ENCODE measurements around the gene TRIB2.

The TRIB2 gene

GRCh38 chr2:12720754-12721378, 4.1 kb downstream of the TRIB2 start:
- DNase-seq (ENCODE audit: low read depth) = no peak

- DNase-seq (ENCODE audit: low read depth) = no peak
Measured at GRCh38 chr2:12721566-12722446, 5.1 kb downstream of the TRIB2 start.

GRCh38 chr2:12722447-12723316, 5.9 kb downstream of the TRIB2 start:
- DNase-seq (ENCODE audit: low read depth) = no peak

- DNase-seq (ENCODE audit: low read depth) = no peak
Measured at GRCh38 chr2:12723736-12724463, 7.2 kb downstream of the TRIB2 start.

- DNase-seq (ENCODE audit: low read depth) = no peak
Measured at GRCh38 chr2:12725233-12726187, 8.8 kb downstream of the TRIB2 start.

- DNase-seq (ENCODE audit: low read depth) = no peak
Measured at GRCh38 chr2:12726271-12726670, 9.5 kb downstream of the TRIB2 start.

- DNase-seq (ENCODE audit: low read depth) = no peak
Measured at GRCh38 chr2:12727065-12727464, 10.3 kb downstream of the TRIB2 start.

- no peak for DNase-seq (ENCODE audit: low read depth)
Measured at GRCh38 chr2:12727641-12728040, 10.9 kb downstream of the TRIB2 start.

- DNase-seq (ENCODE audit: low read depth) = peak; percentile 22
Measured at GRCh38 chr2:12728221-12728777, 11.6 kb downstream of the TRIB2 start.

- DNase-seq (ENCODE audit: low read depth) = no peak
Measured at GRCh38 chr2:12730265-12730664, 13.5 kb downstream of the TRIB2 start.

- DNase-seq (ENCODE audit: low read depth) = no peak
Measured at GRCh38 chr2:12731701-12732280, 15.1 kb downstream of the TRIB2 start.

GRCh38 chr2:12732651-12733050, 15.9 kb downstream of the TRIB2 start:
- DNase-seq (ENCODE audit: low read depth) = no peak

GRCh38 chr2:12733846-12734245, 17.1 kb downstream of the TRIB2 start:
- no peak for DNase-seq (ENCODE audit: low read depth)

GRCh38 chr2:12734914-12735654, 18.3 kb downstream of the TRIB2 start:
- DNase-seq (ENCODE audit: low read depth) = no peak

GRCh38 chr2:12737297-12737696, 20.6 kb downstream of the TRIB2 start:
- DNase-seq (ENCODE audit: low read depth) = no peak

- DNase-seq (ENCODE audit: low read depth) = no peak
Measured at GRCh38 chr2:12737738-12738485, 21.2 kb downstream of the TRIB2 start.

- no peak for DNase-seq (ENCODE audit: low read depth)
Measured at GRCh38 chr2:12739721-12740254, 23.1 kb downstream of the TRIB2 start.

- DNase-seq (ENCODE audit: low read depth) = no peak
Measured at GRCh38 chr2:12741380-12741779, 24.6 kb downstream of the TRIB2 start.
